Smooth muscle cell (in vitro differentiated cells): Measurements from ENCODE around the gene RPS14. TPM values are rescaled to one million over a fixed set of nuclear protein-coding genes. Genes with fewer than 3 reads are reported as not detected.
"Not testable (repeated sequence)": the region's sequence is repeated elsewhere in the genome, so short reads cannot be mapped to it uniquely, and the experiment has no call there.

Experiments
- DNase-seq: peaks from one replicate; lab custom pipeline; 2025; ENCODE audit not compliant: unreplicated experiment; lab: John Stamatoyannopoulos, UW
- H2AFZ ChIP-seq: fragments of 200-600 bp; sonication (generic); 2 replicates; pipeline ENCODE4 v1.6.0; 2016; ENCODE audit warnings: antibody characterized with exemption, low read depth, mild to moderate bottlenecking
- H3F3A ChIP-seq: fragments of 200-600 bp; sonication (generic); 2 replicates; pipeline ENCODE4 v1.6.0; 2017; ENCODE audit warnings: antibody characterized with exemption, low read depth
- H3K27ac ChIP-seq: fragments of 200-600 bp; sonication (generic); 2 replicates; pipeline ENCODE4 v1.5.1; 2016; ENCODE audit warnings: low read depth, mild to moderate bottlenecking
- H3K27me3 ChIP-seq: fragments of 200-600 bp; sonication (generic); 2 replicates; pipeline ENCODE4 v1.6.1; 2016; ENCODE audit warnings: low read depth, mild to moderate bottlenecking
- H3K36me3 ChIP-seq: fragments of 200-600 bp; sonication (generic); 2 replicates; pipeline ENCODE4 v1.5.1; 2016; ENCODE audit warnings: low read depth
- H3K4me1 ChIP-seq: fragments of 200-600 bp; sonication (generic); 2 replicates; pipeline ENCODE4 v1.5.1; 2016; ENCODE audit warnings: low read depth
- H3K4me2 ChIP-seq: fragments of 200-600 bp; sonication (generic); 2 replicates; pipeline ENCODE4 v1.6.0; 2016; ENCODE audit warnings: mild to moderate bottlenecking
- H3K4me3 ChIP-seq: fragments of 200-600 bp; sonication (generic); 2 replicates; pipeline ENCODE4 v1.5.1; 2016; ENCODE audit warnings: mild to moderate bottlenecking
- H3K79me2 ChIP-seq: fragments of 200-600 bp; sonication (generic); 2 replicates; pipeline ENCODE4 v1.6.0; 2016; ENCODE audit warnings: low read depth, mild to moderate bottlenecking
- H3K9ac ChIP-seq: fragments of 200-600 bp; sonication (generic); 2 replicates; pipeline ENCODE4 v1.6.0; 2016; ENCODE audit warnings: low read depth
- H3K9me3 ChIP-seq: fragments of 200-600 bp; sonication (generic); replicated peaks from 2 replicates; pipeline ENCODE4 v1.5.1; 2016; ENCODE audit warnings: low read depth
- H4K20me1 ChIP-seq: fragments of 200-600 bp; sonication (generic); 2 replicates; pipeline ENCODE4 v1.6.0; 2016; ENCODE audit warnings: low read depth
- CTCF ChIP-seq: fragments of 200-600 bp; sonication (generic); IDR thresholded peaks from 2 replicates; pipeline ENCODE4 v1.5.1; 2017; ENCODE audit warnings: borderline replicate concordance, mild to moderate bottlenecking, antibody characterized with exemption; ENCODE audit not compliant: insufficient read depth, poor library complexity, severe bottlenecking
- whole genome bisulfite sequencing: methylation state at CpG from one replicate; pipeline ENCODE4 v1.1.7; 2016; ENCODE audit warnings: low lambda C conversion rate; 5-methylcytosine and 5-hydroxymethylcytosine counted together
- polyA plus RNA-seq: library from polyadenylated mRNA; unstranded; fragments of >200 nt; fragmentation: Nextera tagmentation; extraction: Ambion mirVana; gene quantifications from 2 replicates; pipeline ENCODE4 v1.2.1, GENCODE V29; 2016
- total RNA-seq: library from RNA; depleted of rRNA; stranded (reverse); fragments of >200 nt; gene quantifications from 2 replicates; pipeline ENCODE4 v1.2.3, GENCODE V29; 2014

RPS14 gene
- total and polyA plus RNA-seq, 2 experiments from 2014 or later, result 1,004 to 2,349 TPM

GRCh38 chr5:150419630-150420270, 29.8 kb downstream of the RPS14 start:
- Histone ChIP-seq H3K4me3 (no peak overlapping the region), H3K4me1 (peaks cover 3% of the 10 kb centered on the region), H3K79me2 (no peaks in the 10 kb centered on the region), H3K27me3 (no peaks in the 10 kb centered on the region), H2AFZ (no peak overlapping the region), H3K9ac (no peak overlapping the region), H3F3A (no peaks in the 10 kb centered on the region), H3K9me3 (no peaks in the 10 kb centered on the region), H3K36me3 (no peaks in the 10 kb centered on the region), H3K27ac (no peak overlapping the region), H3K4me2 (no peak overlapping the region), H4K20me1 (no peaks in the 10 kb centered on the region)
- TF ChIP-seq CTCF, result no peak
- 84% methylated on average over 7 of the region's 7 CpGs for WGBS
- no peak for DNase-seq

- not testable (repeated sequence) for H3K9me3 ChIP-seq, H2AFZ ChIP-seq, H3K36me3 ChIP-seq, H3K4me1 ChIP-seq, H3F3A ChIP-seq, H3K27ac ChIP-seq, H3K27me3 ChIP-seq, H4K20me1 ChIP-seq, H3K4me3 ChIP-seq, DNase-seq, H3K79me2 ChIP-seq, H3K4me2 ChIP-seq, H3K9ac ChIP-seq
- 89% methylated on average over 16 of the region's 16 CpGs for WGBS
These were observed 35.4 kb downstream of the RPS14 start for GRCh38 chr5:150413902-150414790.

- Histone ChIP-seq H4K20me1 (no peaks in the 10 kb centered on the region), H3K4me3 (peak overlapping the region; percentile 39), H3K4me2 (peak overlapping the region; percentile 77), H3K27ac (no peak overlapping the region), H3K36me3 (no peaks in the 10 kb centered on the region), H2AFZ (no peak overlapping the region), H3K9me3 (no peaks in the 10 kb centered on the region), H3K4me1 (peaks cover 9% of the 10 kb centered on the region), H3K9ac (no peak overlapping the region), H3K27me3 (no peaks in the 10 kb centered on the region), H3F3A (no peaks in the 10 kb centered on the region), H3K79me2 (no peaks in the 10 kb centered on the region)
- DNase-seq, result no peak
- 90% methylated on average over 12 of the region's 12 CpGs for WGBS
- no peak for TF ChIP-seq CTCF
These were observed 36.2 kb downstream of the RPS14 start for GRCh38 chr5:150413176-150413901.
